ENCODE measurements around the gene YAF2.
"Not testable (repeated sequence)": the region's sequence is repeated elsewhere in the genome, so short reads cannot be mapped to it uniquely, and the experiment has no call there.

DNA sequence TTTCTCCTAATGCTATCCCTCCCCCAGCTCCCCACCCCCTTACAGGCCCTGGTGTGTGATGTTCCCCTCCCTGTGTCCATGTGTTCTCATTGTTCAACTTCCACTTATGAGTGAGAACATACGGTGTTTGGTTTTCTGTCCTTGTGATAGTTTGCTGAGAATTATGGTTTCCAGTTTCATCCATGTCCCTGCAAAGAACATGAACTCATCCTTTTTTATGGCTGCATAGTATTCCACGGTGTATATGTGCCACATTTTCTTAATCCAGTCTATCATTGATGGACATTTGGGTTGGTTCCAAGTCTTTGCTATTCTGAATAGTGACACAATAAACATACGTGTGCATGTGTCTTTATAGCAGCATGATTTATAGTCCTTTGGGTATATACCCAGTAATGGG lies 11.0 kb upstream of the YAF2 start:
- TF ChIP-seq, protein P1, sequence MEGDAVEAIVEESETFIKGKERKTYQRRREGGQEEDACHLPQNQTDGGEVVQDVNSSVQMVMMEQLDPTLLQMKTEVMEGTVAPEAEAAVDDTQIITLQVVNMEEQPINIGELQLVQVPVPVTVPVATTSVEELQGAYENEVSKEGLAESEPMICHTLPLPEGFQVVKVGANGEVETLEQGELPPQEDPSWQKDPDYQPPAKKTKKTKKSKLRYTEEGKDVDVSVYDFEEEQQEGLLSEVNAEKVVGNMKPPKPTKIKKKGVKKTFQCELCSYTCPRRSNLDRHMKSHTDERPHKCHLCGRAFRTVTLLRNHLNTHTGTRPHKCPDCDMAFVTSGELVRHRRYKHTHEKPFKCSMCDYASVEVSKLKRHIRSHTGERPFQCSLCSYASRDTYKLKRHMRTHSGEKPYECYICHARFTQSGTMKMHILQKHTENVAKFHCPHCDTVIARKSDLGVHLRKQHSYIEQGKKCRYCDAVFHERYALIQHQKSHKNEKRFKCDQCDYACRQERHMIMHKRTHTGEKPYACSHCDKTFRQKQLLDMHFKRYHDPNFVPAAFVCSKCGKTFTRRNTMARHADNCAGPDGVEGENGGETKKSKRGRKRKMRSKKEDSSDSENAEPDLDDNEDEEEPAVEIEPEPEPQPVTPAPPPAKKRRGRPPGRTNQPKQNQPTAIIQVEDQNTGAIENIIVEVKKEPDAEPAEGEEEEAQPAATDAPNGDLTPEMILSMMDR (IDR thresholded peaks at IDR 0.05; ENCODE audit: low read depth, low read length, poor library complexity, severe bottlenecking) = not testable (repeated sequence)
- TF ChIP-seq EZH2phosphoT487 (IDR thresholded peaks at IDR 0.05; ENCODE audit: borderline replicate concordance, low read length) = not testable (repeated sequence)
